ENCODE data around the gene METTL24. TPM values are rescaled to one million over a fixed set of nuclear protein-coding genes. Genes with fewer than 3 reads are reported as not detected.

Gene METTL24
- total and polyA plus RNA-seq, 3 donors from 2014 or later = 3.5 to 6.3 (median 6.0) TPM

- H3K9me3 ChIP-seq = no peaks in the 10 kb centered on the region
- 83 to 86% methylated on average over 1 of the region's 1 CpG for WGBS, 2 donors
- H3K4me3 ChIP-seq = no peak overlapping the region
- H3K4me1 ChIP-seq = no peaks in the 10 kb centered on the region
- DNase-seq = no peak
- H3K36me3 ChIP-seq (ENCODE audit: low read depth, missing control alignments) = no peaks in the 10 kb centered on the region
- TF ChIP-seq POLR2A (IDR thresholded peaks at IDR 0.05) (no peak), CTCF (IDR thresholded peaks at IDR 0.05) (no peak)
- H3K27ac ChIP-seq = no peak overlapping the region
- no peaks in the 10 kb centered on the region for H3K27me3 ChIP-seq
- intact Hi-C loops (cut with DNase I; ENCODE audit: low total_unique reads) = no loop called here
These were observed 86.5 kb downstream of the METTL24 start for GRCh38 chr6:110271732-110272022.

GRCh38 chr6:110270165-110270564 lies 88.0 kb downstream of the METTL24 start:
- Histone ChIP-seq H3K4me1 (no peaks in the 10 kb centered on the region), H3K27ac (no peak overlapping the region), H3K4me3 (no peak overlapping the region), H3K27me3 (no peaks in the 10 kb centered on the region), H3K9me3 (no peaks in the 10 kb centered on the region), H3K36me3 (ENCODE audit: low read depth, missing control alignments) (no peaks in the 10 kb centered on the region)
- TF ChIP-seq CTCF (IDR thresholded peaks at IDR 0.05) = no peak
- TF ChIP-seq POLR2A (IDR thresholded peaks at IDR 0.05) = no peak
- no peak for DNase-seq
- 69 to 81% methylated on average over 4 of the region's 4 CpGs for WGBS, 2 donors
- intact Hi-C loops (cut with DNase I; ENCODE audit: low total_unique reads) = no loop called here

DNA sequence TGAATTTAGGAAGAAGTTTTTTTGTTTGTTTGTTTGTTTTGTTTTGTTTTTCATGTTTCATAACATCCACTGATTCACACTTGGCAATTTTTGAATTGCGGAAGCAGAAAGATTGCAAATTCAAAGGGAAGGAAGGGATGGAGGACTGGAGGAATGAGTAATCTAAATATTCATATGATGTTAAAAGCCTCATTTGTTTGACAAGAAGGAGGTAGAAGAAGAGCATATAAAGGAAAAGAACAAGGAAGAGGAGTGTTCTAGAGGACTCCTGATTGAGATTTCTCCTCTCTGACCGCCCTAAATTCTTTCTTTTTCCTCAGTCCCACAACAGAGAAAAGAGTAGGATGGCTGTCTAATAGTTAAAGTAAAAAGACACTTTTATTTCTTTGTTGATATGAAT lies 88.5 kb downstream of the METTL24 start:
- DNase-seq = no peak
- no peaks in the 10 kb centered on the region for H3K4me1 ChIP-seq
- TF ChIP-seq CTCF (IDR thresholded peaks at IDR 0.05) = no peak
- no peak for TF ChIP-seq POLR2A (IDR thresholded peaks at IDR 0.05)
- intact Hi-C loops (cut with DNase I; ENCODE audit: low total_unique reads) = no loop called here
- no peaks in the 10 kb centered on the region for H3K27me3 ChIP-seq
- no peak overlapping the region for H3K27ac ChIP-seq
- H3K36me3 ChIP-seq (ENCODE audit: low read depth, missing control alignments) = no peaks in the 10 kb centered on the region
- no peaks in the 10 kb centered on the region for H3K9me3 ChIP-seq
- WGBS, 2 donors = 79 to 88% methylated on average over 2 of the region's 2 CpGs
- no peak overlapping the region for H3K4me3 ChIP-seq

DNA sequence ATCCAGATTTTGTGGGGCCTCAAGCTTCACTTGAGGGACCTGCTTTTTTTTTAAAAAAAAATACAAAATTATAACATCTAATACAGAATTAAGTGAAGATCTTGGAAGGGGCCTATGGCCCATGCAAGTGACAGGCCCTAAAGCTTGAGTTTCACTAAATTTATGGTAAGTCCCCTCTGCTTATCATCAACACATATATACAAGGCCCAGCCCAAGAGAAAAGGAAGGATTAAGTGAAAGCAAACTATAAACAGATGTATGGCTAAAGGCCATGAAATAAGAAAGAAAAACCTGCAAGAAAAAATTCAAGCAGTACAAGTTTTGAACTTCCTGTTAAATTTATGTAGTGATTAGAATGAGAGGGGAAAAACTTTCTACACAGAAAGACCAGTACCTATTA lies 91.2 kb downstream of the METTL24 start:
- Histone ChIP-seq H3K27ac (no peak overlapping the region), H3K4me1 (no peaks in the 10 kb centered on the region), H3K4me3 (no peak overlapping the region), H3K36me3 (ENCODE audit: low read depth, missing control alignments) (no peaks in the 10 kb centered on the region), H3K27me3 (no peaks in the 10 kb centered on the region), H3K9me3 (no peaks in the 10 kb centered on the region)
- no peak for TF ChIP-seq POLR2A (IDR thresholded peaks at IDR 0.05)
- no peak for TF ChIP-seq CTCF (IDR thresholded peaks at IDR 0.05)
- intact Hi-C loops (cut with DNase I; ENCODE audit: low total_unique reads) = no loop called here
- no peak for DNase-seq

GRCh38 chr6:110265273-110265672 lies 92.9 kb downstream of the METTL24 start:
- H3K36me3 ChIP-seq (ENCODE audit: low read depth, missing control alignments) = no peaks in the 10 kb centered on the region
- no peak overlapping the region for H3K4me3 ChIP-seq
- 90 to 94% methylated on average over 3 of the region's 3 CpGs for WGBS, 2 donors
- H3K4me1 ChIP-seq = no peaks in the 10 kb centered on the region
- no peak overlapping the region for H3K27ac ChIP-seq
- no peaks in the 10 kb centered on the region for H3K9me3 ChIP-seq
- intact Hi-C loops (cut with DNase I; ENCODE audit: low total_unique reads) = no loop called here
- DNase-seq = no peak
- TF ChIP-seq POLR2A (IDR thresholded peaks at IDR 0.05) (no peak), CTCF (IDR thresholded peaks at IDR 0.05) (no peak)
- no peaks in the 10 kb centered on the region for H3K27me3 ChIP-seq
